ENCODE results near the gene SIRT7. TPM values are rescaled to one million over a fixed set of nuclear protein-coding genes. Genes with fewer than 3 reads are reported as not detected.
"Not testable (repeated sequence)": the region's sequence is repeated elsewhere in the genome, so short reads cannot be mapped to it uniquely, and the experiment has no call there.

The SIRT7 gene
- total RNA-seq, 1 experiment from 2014 or later: 24.7 TPM

- DNase-seq (ENCODE audit: low read depth, low spot score): peak; percentile 87
- in situ Hi-C loops (cut with HindIII; ENCODE audit: low pct_unique_long_range_greater_than_20kb, low sequenced_read_pairs): no loop called here
These were observed 8.6 kb upstream of the SIRT7 start for GRCh38 chr17:81926451-81927151.

DNA sequence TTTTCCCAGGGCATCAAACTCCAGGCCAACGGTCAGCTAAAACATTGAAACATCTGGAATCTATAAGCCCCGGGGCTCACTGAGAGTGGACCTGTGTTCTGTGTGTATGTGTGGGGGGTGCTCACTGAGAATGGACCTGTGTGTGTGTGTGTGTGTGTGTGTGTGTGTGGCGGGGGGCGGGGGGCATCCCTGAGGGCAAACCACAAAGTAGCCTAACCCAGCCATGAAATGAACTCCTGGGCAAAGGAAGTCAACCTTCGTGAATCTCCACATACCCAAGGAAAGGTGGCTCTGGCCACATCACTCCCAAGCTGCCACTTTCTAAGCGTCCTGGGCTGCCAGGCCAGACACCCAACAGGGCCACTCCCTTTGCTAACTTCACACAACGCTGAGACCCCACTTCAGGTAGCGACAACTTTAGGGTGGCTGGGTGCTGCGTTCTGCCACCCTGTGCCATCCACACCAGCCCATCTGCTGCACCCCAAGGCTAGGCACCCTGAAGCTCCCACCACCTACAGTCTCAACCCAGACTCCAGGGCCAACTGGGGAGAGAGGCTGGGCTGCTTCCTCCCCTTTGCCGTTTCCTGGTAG lies 8.0 kb upstream of the SIRT7 start:
- DNase-seq (ENCODE audit: low read depth, low spot score): no peak
- in situ Hi-C loops (cut with HindIII; ENCODE audit: low pct_unique_long_range_greater_than_20kb, low sequenced_read_pairs): no loop called here

DNA sequence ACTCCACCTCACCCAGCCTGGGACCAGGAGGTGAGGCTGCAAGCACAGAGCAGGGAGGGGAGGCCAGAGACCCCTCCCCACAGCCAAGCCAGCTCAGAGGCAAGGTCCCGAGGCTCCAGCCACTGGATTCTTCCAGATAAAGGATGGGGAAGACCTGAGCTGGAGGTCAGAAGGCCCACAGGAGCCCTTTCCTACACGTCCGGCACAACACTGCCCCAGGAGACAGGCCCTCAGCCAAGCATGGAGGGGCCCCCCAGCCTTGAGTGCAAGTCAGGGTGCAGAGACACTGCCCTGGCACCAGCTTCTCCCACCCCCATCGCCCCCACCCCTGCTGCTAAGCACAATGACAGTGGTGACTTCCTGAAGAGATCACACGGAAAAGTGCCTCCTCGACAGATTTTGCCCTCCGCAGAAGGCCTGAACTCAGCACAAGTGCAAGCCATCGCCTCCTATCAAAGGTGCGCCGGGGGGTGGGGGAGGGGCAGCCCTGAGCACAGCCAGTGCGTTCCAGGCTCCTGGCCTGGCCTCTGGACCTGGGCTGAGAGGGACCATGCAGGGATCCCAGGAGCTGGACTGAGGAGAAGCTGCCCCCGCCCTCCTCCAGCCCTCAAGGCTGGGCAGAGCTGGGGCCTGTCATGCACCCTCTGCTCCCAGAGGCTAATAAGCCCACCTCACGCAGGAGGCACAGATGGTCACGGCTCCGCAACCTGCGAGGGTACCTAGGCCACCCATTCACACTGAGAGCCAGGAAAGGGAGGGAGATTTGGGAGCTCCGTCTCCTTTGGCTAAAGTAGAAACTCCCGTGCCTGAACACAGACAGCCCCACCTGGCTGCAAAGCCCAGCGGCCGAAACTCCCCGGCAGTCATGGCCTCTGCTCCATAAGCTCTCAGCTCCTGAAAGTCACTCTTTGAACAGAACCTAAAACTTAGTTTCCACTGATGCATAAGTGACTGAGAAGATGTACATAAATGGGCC lies 6.9 kb upstream of the SIRT7 start:
- DNase-seq (ENCODE audit: low read depth, low spot score): no peak
- in situ Hi-C loops (cut with HindIII; ENCODE audit: low pct_unique_long_range_greater_than_20kb, low sequenced_read_pairs): no loop called here

- in situ Hi-C loops (cut with HindIII; ENCODE audit: low pct_unique_long_range_greater_than_20kb, low sequenced_read_pairs): no loop called here
- no peak for DNase-seq (ENCODE audit: low read depth, low spot score)
These were observed 5.6 kb upstream of the SIRT7 start for GRCh38 chr17:81923302-81924260.

DNA sequence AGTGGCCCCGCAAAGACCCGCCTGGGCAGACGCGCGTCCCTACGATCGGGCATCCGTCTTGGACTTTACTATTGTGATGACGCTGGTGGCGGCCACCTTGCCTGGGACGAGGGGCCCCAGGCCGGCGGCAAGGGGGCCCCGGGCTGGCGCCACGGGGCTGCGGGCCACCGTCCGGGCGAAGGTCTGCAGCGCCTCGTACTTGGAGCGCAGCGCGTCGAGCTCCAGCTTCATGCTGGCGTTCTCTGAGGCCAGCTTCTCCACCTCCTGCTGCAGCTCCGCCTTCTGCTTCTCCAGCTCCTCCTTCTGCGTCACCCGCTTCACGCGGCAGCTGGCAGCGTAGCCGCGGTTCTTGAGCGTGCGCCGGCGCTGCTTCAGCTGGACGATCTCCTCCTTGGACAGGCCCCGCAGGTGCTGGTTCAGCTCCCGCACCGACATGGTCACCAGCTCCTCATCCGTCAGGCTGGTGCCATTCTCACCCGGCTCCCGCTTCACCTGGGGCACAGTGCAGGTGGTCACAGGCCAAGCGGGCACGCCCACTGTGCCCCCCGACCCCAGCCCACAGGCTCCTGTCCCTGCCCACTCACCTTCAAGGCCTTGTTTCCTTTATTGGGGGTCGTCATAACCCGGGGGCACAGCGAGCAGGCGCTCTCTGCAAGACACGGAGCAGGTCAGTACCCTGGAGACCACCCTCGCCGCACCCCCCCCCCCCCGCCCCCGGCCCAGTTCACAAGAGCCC lies 4.8 kb upstream of the SIRT7 start:
- in situ Hi-C loops (cut with HindIII; ENCODE audit: low pct_unique_long_range_greater_than_20kb, low sequenced_read_pairs): no loop called here
- DNase-seq (ENCODE audit: low read depth, low spot score): no peak

DNA sequence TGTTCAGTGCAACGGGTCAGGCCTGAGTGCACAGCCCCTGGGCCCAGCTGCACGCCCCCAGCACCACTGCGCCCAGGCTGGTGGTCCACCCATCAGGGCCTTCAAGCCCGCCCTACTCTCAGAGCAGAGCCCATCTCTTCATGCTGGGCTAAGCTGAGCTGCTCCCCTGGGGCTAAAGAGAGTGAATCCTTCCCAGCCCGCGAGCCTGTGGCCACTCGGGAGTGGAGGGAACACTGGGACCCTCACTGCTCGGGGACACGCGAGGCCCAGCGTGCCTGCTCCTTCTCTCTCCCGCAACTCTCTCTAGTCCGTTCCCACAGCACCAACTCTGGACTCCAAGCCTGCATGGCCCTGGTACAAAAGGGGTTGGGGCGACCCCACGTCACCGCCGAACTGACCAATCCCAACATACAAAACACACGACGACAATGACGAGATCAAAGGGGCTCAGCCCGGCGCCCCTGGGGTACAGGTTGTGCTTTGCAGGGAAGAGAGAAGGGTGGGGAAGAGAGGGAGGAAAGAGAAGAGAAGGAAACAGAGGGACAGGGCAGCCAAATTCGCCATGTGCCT lies 4.1 kb upstream of the SIRT7 start:
- no peak for DNase-seq (ENCODE audit: low read depth, low spot score)
- in situ Hi-C loops (cut with HindIII; ENCODE audit: low pct_unique_long_range_greater_than_20kb, low sequenced_read_pairs): no loop called here

DNA sequence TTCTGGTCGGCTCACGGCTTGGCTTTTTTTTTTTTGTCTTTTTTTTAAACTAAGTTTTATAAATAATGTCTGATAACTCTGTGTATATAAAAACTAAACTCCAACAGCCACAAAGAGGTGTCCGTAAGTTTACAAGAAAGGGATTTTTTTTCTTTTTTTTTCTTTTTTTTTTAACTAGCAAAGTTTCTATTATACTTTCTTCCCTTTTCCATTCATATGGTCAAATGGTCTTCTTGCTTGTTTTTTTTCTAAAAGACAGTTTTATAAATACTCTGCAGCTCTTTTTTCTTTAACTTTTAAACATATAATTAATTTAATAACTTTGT lies 3.5 kb upstream of the SIRT7 start:
- in situ Hi-C loops (cut with HindIII; ENCODE audit: low pct_unique_long_range_greater_than_20kb, low sequenced_read_pairs): no loop called here
- DNase-seq (ENCODE audit: low read depth, low spot score): no peak

DNA sequence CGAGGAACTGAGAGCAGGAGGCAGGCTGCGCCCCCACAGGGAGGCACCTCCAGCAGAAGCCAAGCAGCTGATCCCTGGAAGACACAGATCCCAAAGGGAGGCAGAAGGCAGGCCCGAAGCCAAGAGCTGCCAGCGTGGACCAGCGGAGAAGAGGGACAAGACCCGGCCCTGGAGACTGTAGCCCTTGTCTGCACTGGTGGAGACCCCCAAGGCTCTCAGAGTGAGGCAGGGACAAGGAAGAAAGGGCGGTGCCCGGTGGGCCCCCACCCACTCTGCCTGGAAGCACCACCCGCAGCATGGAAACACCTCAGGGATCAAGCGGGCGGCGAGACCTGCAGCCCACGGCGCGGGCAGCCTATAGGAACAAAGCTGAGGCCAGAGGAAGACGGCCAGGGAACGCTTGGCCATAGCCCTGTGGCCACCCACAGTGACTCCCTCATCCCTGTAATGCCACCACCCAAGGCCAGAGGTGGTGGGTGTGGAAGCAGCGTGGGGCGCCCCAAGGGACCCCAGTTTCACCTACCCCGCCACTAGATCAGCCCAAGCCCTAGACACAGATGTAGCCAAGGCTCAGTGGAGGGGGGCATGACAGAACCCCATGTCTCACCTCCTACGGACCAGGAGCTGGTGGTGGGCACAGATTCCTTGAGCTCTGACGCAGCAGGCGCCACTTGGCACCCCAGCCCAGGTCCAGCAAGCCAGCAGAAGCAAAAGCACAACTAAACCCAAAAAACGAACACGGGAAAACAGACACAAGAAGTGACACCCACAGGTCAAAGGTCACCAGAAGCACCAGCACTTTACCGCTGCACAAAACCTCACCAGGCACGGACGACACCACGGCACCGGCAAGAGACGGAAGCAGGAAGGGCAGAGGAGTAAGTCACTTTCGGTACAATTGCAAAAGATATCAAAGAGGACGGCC lies 2.9 kb upstream of the SIRT7 start:
- no peak for DNase-seq (ENCODE audit: low read depth, low spot score)
- in situ Hi-C loops (cut with HindIII; ENCODE audit: low pct_unique_long_range_greater_than_20kb, low sequenced_read_pairs): no loop called here

GRCh38 chr17:81918832-81919545 lies 1.0 kb upstream of the SIRT7 start:
- in situ Hi-C loops (cut with HindIII; ENCODE audit: low pct_unique_long_range_greater_than_20kb, low sequenced_read_pairs): no loop called here
- DNase-seq (ENCODE audit: low read depth, low spot score): no peak

GRCh38 chr17:81918333-81918669 lies 325 bp upstream of the SIRT7 start:
- DNase-seq (ENCODE audit: low read depth, low spot score); in situ Hi-C loops (cut with HindIII; ENCODE audit: low pct_unique_long_range_greater_than_20kb, low sequenced_read_pairs): not testable (repeated sequence)

DNA sequence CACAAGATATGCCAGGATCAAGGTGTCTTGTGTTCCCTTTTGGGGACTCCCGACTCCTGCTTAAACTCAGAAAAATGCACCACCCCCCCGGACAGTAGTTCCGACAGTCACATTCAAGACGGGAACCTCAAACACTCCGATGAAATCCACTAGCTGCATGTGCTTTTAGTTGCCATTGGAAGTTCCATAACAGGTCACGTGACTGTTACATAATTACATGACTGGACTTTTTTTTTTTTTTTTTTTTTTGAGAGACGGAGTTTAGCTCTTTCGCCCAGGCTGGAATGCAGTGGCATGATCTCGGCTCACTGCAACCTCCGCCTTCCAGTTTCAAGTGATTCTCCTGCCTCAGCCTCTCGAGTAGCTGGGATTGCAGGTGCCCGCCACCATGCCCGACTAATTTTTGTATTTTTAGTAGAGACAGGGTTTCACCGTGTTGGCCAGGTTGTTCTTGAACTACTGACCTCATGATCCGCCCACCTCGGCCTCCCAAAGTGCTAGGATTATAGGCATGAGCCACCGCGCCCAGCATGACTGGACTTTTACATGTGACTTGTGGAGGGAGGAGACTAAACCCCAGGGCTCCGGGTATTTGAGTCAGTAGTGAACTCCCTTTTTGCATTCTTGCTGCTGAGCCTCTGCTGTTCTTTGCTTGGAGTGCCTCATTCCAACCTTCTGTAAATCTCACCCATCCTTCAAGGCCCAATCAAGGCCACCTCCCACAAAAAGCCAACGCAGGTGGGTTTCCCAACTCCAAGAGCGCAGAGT lies 1.6 kb downstream of the SIRT7 start:
- peak; percentile 52 for DNase-seq (ENCODE audit: low read depth, low spot score)

GRCh38 chr17:81915331-81915730 lies 2.6 kb downstream of the SIRT7 start:
- in situ Hi-C loops (cut with HindIII; ENCODE audit: low pct_unique_long_range_greater_than_20kb, low sequenced_read_pairs): no loop called here
- DNase-seq (ENCODE audit: low read depth, low spot score): no peak

More for the DNA sequence above, 1.6 kb downstream of the SIRT7 start:
- in situ Hi-C loops (cut with HindIII; ENCODE audit: low pct_unique_long_range_greater_than_20kb, low sequenced_read_pairs): no loop called here

- in situ Hi-C loops (cut with HindIII; ENCODE audit: low pct_unique_long_range_greater_than_20kb, low sequenced_read_pairs): no loop called here
- DNase-seq (ENCODE audit: low read depth, low spot score): no peak
These were observed 3.7 kb downstream of the SIRT7 start for GRCh38 chr17:81914103-81914850.

Measured in SK-MEL-5 (cell line).